ENCODE measurements around the gene SLC13A5.

DNA sequence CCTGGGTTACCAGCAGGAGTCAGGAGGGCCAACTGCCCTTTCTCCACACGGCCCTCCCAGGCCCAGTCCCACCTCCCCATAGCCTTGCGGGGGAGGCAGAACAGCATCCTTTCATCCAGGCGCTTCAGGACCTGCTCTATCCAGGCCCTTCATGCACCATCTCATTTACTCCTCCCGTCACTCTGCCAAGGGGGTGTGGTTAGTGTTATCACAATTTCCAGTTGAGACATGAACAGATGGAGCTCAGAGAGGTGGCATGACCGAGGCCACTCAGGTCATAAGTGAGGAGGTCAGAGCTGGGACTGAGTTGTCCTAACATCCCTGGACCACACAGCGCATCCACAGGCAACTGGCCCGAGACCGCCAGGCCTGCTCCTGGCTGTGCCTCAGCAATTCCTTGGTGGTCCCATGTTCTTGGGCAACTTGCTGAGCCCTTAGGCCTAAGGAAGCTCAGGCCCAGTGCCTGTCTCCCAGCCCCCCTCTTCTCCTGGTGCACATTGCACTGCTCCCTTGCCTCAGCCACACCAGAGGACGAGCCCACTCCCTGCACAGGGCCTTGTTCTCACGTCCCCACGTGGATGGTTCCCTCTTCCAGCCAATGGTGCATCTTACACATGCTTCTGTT lies 37.9 kb downstream of the SLC13A5 start:
- TF ChIP-seq, protein P1, sequence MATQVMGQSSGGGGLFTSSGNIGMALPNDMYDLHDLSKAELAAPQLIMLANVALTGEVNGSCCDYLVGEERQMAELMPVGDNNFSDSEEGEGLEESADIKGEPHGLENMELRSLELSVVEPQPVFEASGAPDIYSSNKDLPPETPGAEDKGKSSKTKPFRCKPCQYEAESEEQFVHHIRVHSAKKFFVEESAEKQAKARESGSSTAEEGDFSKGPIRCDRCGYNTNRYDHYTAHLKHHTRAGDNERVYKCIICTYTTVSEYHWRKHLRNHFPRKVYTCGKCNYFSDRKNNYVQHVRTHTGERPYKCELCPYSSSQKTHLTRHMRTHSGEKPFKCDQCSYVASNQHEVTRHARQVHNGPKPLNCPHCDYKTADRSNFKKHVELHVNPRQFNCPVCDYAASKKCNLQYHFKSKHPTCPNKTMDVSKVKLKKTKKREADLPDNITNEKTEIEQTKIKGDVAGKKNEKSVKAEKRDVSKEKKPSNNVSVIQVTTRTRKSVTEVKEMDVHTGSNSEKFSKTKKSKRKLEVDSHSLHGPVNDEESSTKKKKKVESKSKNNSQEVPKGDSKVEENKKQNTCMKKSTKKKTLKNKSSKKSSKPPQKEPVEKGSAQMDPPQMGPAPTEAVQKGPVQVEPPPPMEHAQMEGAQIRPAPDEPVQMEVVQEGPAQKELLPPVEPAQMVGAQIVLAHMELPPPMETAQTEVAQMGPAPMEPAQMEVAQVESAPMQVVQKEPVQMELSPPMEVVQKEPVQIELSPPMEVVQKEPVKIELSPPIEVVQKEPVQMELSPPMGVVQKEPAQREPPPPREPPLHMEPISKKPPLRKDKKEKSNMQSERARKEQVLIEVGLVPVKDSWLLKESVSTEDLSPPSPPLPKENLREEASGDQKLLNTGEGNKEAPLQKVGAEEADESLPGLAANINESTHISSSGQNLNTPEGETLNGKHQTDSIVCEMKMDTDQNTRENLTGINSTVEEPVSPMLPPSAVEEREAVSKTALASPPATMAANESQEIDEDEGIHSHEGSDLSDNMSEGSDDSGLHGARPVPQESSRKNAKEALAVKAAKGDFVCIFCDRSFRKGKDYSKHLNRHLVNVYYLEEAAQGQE (IDR thresholded peaks at IDR 0.05; ENCODE audit: low read depth), result no peak
- TF ChIP-seq POLR2A (IDR thresholded peaks at IDR 0.05; ENCODE audit: borderline replicate concordance, extremely low read depth, insufficient read depth, insufficient read length) (no peak), EGR1 (IDR thresholded peaks at IDR 0.05; ENCODE audit: low read depth) (no peak), RAD21 (IDR thresholded peaks at IDR 0.05; ENCODE audit: low read depth) (no peak), YY1 (IDR thresholded peaks at IDR 0.05; ENCODE audit: extremely low read depth, insufficient replicate concordance, low read depth, low read length) (no peak), TCF7L2 (IDR thresholded peaks at IDR 0.05; ENCODE audit: borderline replicate concordance, extremely low read depth, insufficient read depth, insufficient read length) (no peak), EZH2 (IDR thresholded peaks at IDR 0.05) (no peak)
- TF ChIP-seq, protein P2, sequence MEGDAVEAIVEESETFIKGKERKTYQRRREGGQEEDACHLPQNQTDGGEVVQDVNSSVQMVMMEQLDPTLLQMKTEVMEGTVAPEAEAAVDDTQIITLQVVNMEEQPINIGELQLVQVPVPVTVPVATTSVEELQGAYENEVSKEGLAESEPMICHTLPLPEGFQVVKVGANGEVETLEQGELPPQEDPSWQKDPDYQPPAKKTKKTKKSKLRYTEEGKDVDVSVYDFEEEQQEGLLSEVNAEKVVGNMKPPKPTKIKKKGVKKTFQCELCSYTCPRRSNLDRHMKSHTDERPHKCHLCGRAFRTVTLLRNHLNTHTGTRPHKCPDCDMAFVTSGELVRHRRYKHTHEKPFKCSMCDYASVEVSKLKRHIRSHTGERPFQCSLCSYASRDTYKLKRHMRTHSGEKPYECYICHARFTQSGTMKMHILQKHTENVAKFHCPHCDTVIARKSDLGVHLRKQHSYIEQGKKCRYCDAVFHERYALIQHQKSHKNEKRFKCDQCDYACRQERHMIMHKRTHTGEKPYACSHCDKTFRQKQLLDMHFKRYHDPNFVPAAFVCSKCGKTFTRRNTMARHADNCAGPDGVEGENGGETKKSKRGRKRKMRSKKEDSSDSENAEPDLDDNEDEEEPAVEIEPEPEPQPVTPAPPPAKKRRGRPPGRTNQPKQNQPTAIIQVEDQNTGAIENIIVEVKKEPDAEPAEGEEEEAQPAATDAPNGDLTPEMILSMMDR (IDR thresholded peaks at IDR 0.05 in 2 of 3, conservative IDR thresholded peaks at IDR 0.05 in 1 of 3; ENCODE audit: borderline replicate concordance in 1 of 3, insufficient read depth in 1 of 3, low read depth in 2 of 3, low read length in 2 of 3), result no peak
